HepG2 (cell line): Measurements from ENCODE around the gene NCOA3. TPM values are rescaled to one million over a fixed set of nuclear protein-coding genes. Genes with fewer than 3 reads are reported as not detected.

ENCODE experiments used
- ATAC-seq: fragments of 200-7000 bp; cut with Tn5 transposase; 3 replicates; pipeline ENCODE4 v1.9.1; 2020; ENCODE audit warnings: mild to moderate bottlenecking, moderate library complexity
- BruUV-seq: library from RNA; stranded (reverse); fragments of 400-500 nt; replicated peaks from 2 replicates; lab custom pipeline; 2021; lab: Mats Ljungman, UMichigan
- CTCF ChIA-PET: fragments of 300-600 bp; formaldehyde crosslinking; extraction: SDS; loops from one replicate; lab custom pipeline; 2021; ENCODE audit warnings: low total read pairs, inconsistent platforms, low intra/inter-chr PET ratio; lab: Yijun Ruan, JAX
- POLR2A ChIA-PET: fragments of 350-600 bp; sonication (Branson Sonifier 250); formaldehyde crosslinking; loops from one replicate; lab custom pipeline; 2020; ENCODE audit warnings: antibody characterized with exemption, inconsistent platforms; lab: Yijun Ruan, JAX
- DNase-seq: peaks from one replicate; pipeline ENCODE4 v3.0.0-alpha.2; 2015; ENCODE audit warnings: low spot score
- FAIRE-seq: peaks from 3 replicates; lab custom pipeline; 2011; peaks lifted over from hg19 to GRCh38; lab: Jason Lieb, UNC
- H2AFZ ChIP-seq: one replicate; pipeline ENCODE4 v1.6.1; 2011; ENCODE audit warnings: low read length, inconsistent platforms
- H3K27ac ChIP-seq: fragments of 300-600 bp; 3 replicates; pipeline ENCODE4 v1.8.0; 2011; ENCODE audit warnings: mixed run types, mild to moderate bottlenecking, mixed read lengths, low read length, inconsistent platforms; ENCODE audit not compliant: insufficient read depth; ENCODE audit errors: extremely low read length
- H3K27me3 ChIP-seq, 2 experiments: fragments of 200-600 bp in 1 of 2; 2 replicates in 1 of 2; 3 replicates in 1 of 2; pipeline versions ENCODE4 v1.6.0 to v1.8.0; 2011; ENCODE audit warnings: low read length in 2 of 2, mild to moderate bottlenecking in 2 of 2, moderate library complexity in 2 of 2, inconsistent platforms in 1 of 2; ENCODE audit not compliant: insufficient read depth in 2 of 2, control insufficient read depth in 1 of 2
- H3K36me3 ChIP-seq, 2 experiments: fragments of 200-600 bp in 1 of 2; replicated peaks in 1 of 2; 2 replicates in 1 of 2; 3 replicates in 1 of 2; pipeline versions ENCODE4 v1.5.1 to v1.8.0; 2011; ENCODE audit warnings: low read length in 2 of 2, inconsistent platforms in 1 of 2; ENCODE audit not compliant: insufficient read depth in 2 of 2, control insufficient read depth in 1 of 2
- H3K4me1 ChIP-seq: 2 replicates; pipeline ENCODE4 v1.5.1; 2012; ENCODE audit warnings: low read length, inconsistent platforms; ENCODE audit not compliant: insufficient read depth
- H3K4me2 ChIP-seq: 2 replicates; pipeline ENCODE4 v1.6.0; 2011; ENCODE audit warnings: low read depth, low read length, inconsistent platforms
- H3K4me3 ChIP-seq, 3 experiments: fragments of 200-600 bp in 1 of 3; sonication (generic), shearing (Covaris generic) in 1 of 3; replicated peaks in 1 of 3; 2 replicates each; pipeline ENCODE4 v1.5.1; 2011 to 2016; ENCODE audit warnings: low read length in 3 of 3, inconsistent platforms in 2 of 3, low read depth in 2 of 3, mild to moderate bottlenecking in 2 of 3, control low read depth in 1 of 3, mixed read lengths in 1 of 3; ENCODE audit not compliant: insufficient read depth in 1 of 3
- H3K79me2 ChIP-seq: one replicate; pipeline ENCODE4 v1.6.1; 2011; ENCODE audit warnings: low read length, inconsistent platforms; ENCODE audit not compliant: insufficient read depth
- H3K9ac ChIP-seq: 2 replicates; pipeline ENCODE4 v1.6.0; 2011; ENCODE audit warnings: mild to moderate bottlenecking, low read depth, low read length, inconsistent platforms; ENCODE audit not compliant: insufficient read depth
- H3K9me3 ChIP-seq: 2 replicates; pipeline ENCODE4 v1.5.1; 2012; ENCODE audit warnings: mild to moderate bottlenecking, low read length
- H4K20me1 ChIP-seq: 2 replicates; pipeline ENCODE4 v1.6.0; 2011; ENCODE audit warnings: inconsistent platforms, mild to moderate bottlenecking, low read length, moderate library complexity; ENCODE audit not compliant: insufficient read depth
- FOXM1 ChIP-seq: sonication (generic); formaldehyde crosslinking; IDR thresholded peaks from 2 replicates; pipeline ENCODE4 v1.5.0; 2020; ENCODE audit warnings: missing genetic modification reagents
- JARID2 ChIP-seq: sonication (generic); formaldehyde crosslinking; IDR thresholded peaks from 2 replicates; pipeline ENCODE4 v1.8.1; 2023; ENCODE audit warnings: missing genetic modification reagents, inconsistent platforms; ENCODE audit not compliant: insufficient replicate concordance
- KAT8 ChIP-seq: IDR thresholded peaks from 2 replicates; pipeline ENCODE4 v1.6.1; 2016; ENCODE audit warnings: missing genetic modification reagents, missing compliant biosample characterization
- KLF13 ChIP-seq: sonication (generic); formaldehyde crosslinking; IDR thresholded peaks from 2 replicates; pipeline ENCODE4 v1.4.0; 2020; ENCODE audit warnings: mild to moderate bottlenecking, missing genetic modification reagents
- NCOR1 ChIP-seq: fragments of 200-600 bp; sonication (generic); IDR thresholded peaks from 2 replicates; pipeline ENCODE4 v1.7.0; 2017; ENCODE audit warnings: antibody characterized with exemption, low read length, borderline replicate concordance
- ZNF557 ChIP-seq: sonication (generic); formaldehyde crosslinking; IDR thresholded peaks from 2 replicates; pipeline ENCODE4 v1.4.0; 2020; ENCODE audit warnings: missing genetic modification reagents
- ZNF563 ChIP-seq: sonication (generic); formaldehyde crosslinking; IDR thresholded peaks from 2 replicates; pipeline ENCODE4 v1.8.0; 2022; ENCODE audit warnings: mild to moderate bottlenecking, moderate library complexity, missing genetic modification reagents
- WGBS: methylation state at CpG from one replicate; pipeline ENCODE4 v1.1.6; 2017; ENCODE audit warnings: low lambda C conversion rate; 5-methylcytosine and 5-hydroxymethylcytosine counted together
- in situ Hi-C: cut with HindIII; loops from 2 replicates; pipeline ENCODE4 v1.10.0; 2017; ENCODE audit warnings: low pct_unique_long_range_greater_than_20kb; ENCODE audit not compliant: extremely low pct_ligation_motif_present
- intact Hi-C: fragments of 100-400 bp; cut with micrococcal nuclease; formaldehyde crosslinking; loops from one replicate; pipeline ENCODE4 v1.10.0; 2022; ENCODE audit not compliant: unreplicated experiment
- polyA plus RNA-seq, 8 experiments: library from polyadenylated mRNA; depleted of rRNA in 3 of 8; stranded (reverse) in 7 of 8; unstranded in 1 of 8; fragments of >200 nt; fragmentation: Illumina TruSeq in 4 of 8; extraction: Trizol in 4 of 8; gene quantifications; 2 replicates each; pipeline versions ENCODE4 v1.2.1 to v1.2.3, GENCODE V29; 2011 to 2016; ENCODE audit warnings: low read depth in 4 of 8, missing spikeins in 1 of 8, mixed read lengths in 1 of 8; ENCODE audit not compliant: insufficient read depth in 1 of 8
- total RNA-seq, 5 experiments: library from RNA; depleted of rRNA; stranded (reverse); fragments of >200 nt; fragmentation: Illumina TruSeq; extraction: Trizol; gene quantifications; 2 replicates each; pipeline ENCODE4 v1.2.3, GENCODE V29; 2016; ENCODE audit warnings: low read depth in 1 of 5
- TF ChIP-seq, protein P1 (sequence below): sonication (generic); formaldehyde crosslinking; IDR thresholded peaks from 2 replicates; pipeline ENCODE4 v1.4.0; 2020; ENCODE audit warnings: missing genetic modification reagents, borderline replicate concordance

The NCOA3 gene
- total and polyA plus RNA-seq, 2 of the 13 experiments (the other 11 are each of a cell fraction or from before 2014, with no cell fraction given): 35.0 to 56.8 TPM

DNA sequence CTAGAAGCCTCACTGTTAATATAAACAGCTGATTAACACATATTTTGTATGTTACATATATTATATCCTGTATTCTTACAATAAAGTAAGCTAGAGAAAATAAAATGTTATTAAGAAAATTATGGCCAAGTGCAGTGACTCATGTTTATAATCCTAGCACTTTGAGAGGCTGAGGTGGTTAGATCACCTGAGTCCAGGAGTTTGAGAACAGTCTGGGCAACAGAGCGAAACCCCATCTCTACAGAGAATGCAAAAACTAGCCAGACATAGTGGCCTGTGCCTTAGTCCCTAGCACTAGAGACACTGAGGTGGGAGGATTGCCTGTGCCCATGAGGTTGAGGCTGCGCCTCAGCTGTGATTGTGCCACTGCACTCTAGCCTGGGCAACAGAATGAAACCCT, 81.9 kb downstream of the NCOA3 start:
- no peak overlapping the region for H3K4me3 ChIP-seq
- H3K9me3 ChIP-seq: no peaks in the 10 kb centered on the region
- no peak overlapping the region for H2AFZ ChIP-seq
- intact Hi-C loops (no loop called here), in situ Hi-C loops (no loop called here)
- ATAC-seq: no peak; the same call in 2 of the 3 replicates
- ChIA-PET CTCF (no interaction called here), POLR2A (no interaction called here)
- H4K20me1 ChIP-seq: no peaks in the 10 kb centered on the region; the same call in 1 of the 2 replicates
- H3K9ac ChIP-seq: no peak overlapping the region
- peaks cover 39% of the 10 kb centered on the region for H3K4me1 ChIP-seq
- H3K4me2 ChIP-seq: no peak overlapping the region
- TF ChIP-seq ZNF563 (CRISPR knock-in tag) (no peak), FOXM1 (CRISPR knock-in tag) (0 out of 2 replicates have a peak, but pooled peaks have one; percentile 25), ZNF557 (no peak), JARID2 (CRISPR knock-in tag) (no peak), KAT8 (CRISPR knock-in tag) (no peak), KLF13 (CRISPR knock-in tag) (no peak)
- peaks cover 12 to 32% of the 10 kb centered on the region in 2 experiments for H3K36me3 ChIP-seq
- FAIRE-seq: no peak
- H3K27ac ChIP-seq: no peak overlapping the region
- BruUV-seq: TSS peak; percentile 27
- peaks cover 88% of the 10 kb centered on the region for H3K79me2 ChIP-seq
- WGBS: 97% methylated on average over 2 of the region's 2 CpGs
- DNase-seq: no peak
- H3K27me3 ChIP-seq: no peaks in the 10 kb centered on the region

DNA sequence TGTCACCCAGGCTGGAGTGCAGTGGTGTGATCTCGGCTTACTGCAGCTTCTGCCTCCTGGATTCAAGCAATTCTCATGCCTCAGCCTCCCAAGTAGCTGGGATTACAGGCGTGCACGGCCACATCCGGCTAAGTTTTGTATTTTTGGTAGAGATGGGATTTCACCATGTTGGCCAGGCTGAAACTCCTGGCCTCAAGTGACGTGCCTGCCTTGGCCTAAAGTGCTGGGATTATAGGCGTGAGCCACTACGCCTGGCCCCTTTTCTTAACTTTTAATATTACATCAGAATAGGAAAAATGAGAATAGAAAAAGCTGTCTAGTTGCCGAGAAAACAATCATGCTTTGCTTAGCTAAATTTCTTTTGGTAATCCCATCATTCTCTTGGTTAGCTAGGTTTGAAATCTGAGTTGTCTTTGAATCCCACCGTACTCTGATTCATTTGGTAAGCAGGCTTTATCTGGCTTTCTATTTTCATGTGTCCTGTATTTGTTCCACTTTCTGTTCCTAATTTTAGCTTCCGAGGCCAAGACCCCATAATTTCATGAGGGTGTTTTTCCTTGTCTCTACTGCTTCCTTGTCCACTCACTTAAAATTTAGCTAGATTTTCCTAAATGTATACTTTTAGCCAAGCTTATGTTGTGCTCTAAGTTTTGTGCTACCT, 83.5 kb downstream of the NCOA3 start:
- Histone ChIP-seq H3K4me1 (peaks cover 23% of the 10 kb centered on the region), H3K27me3 (no peaks in the 10 kb centered on the region), H3K4me2 (no peak overlapping the region)
- in situ Hi-C loops: no loop called here
- no peak for FAIRE-seq
- TF ChIP-seq NCOR1: no peak
- TF ChIP-seq, protein P1, sequence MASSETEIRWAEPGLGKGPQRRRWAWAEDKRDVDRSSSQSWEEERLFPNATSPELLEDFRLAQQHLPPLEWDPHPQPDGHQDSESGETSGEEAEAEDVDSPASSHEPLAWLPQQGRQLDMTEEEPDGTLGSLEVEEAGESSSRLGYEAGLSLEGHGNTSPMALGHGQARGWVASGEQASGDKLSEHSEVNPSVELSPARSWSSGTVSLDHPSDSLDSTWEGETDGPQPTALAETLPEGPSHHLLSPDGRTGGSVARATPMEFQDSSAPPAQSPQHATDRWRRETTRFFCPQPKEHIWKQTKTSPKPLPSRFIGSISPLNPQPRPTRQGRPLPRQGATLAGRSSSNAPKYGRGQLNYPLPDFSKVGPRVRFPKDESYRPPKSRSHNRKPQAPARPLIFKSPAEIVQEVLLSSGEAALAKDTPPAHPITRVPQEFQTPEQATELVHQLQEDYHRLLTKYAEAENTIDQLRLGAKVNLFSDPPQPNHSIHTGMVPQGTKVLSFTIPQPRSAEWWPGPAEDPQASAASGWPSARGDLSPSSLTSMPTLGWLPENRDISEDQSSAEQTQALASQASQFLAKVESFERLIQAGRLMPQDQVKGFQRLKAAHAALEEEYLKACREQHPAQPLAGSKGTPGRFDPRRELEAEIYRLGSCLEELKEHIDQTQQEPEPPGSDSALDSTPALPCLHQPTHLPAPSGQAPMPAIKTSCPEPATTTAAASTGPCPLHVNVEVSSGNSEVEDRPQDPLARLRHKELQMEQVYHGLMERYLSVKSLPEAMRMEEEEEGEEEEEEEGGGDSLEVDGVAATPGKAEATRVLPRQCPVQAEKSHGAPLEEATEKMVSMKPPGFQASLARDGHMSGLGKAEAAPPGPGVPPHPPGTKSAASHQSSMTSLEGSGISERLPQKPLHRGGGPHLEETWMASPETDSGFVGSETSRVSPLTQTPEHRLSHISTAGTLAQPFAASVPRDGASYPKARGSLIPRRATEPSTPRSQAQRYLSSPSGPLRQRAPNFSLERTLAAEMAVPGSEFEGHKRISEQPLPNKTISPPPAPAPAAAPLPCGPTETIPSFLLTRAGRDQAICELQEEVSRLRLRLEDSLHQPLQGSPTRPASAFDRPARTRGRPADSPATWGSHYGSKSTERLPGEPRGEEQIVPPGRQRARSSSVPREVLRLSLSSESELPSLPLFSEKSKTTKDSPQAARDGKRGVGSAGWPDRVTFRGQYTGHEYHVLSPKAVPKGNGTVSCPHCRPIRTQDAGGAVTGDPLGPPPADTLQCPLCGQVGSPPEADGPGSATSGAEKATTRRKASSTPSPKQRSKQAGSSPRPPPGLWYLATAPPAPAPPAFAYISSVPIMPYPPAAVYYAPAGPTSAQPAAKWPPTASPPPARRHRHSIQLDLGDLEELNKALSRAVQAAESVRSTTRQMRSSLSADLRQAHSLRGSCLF: no peak
- TF ChIP-seq, all 625 proteins: peak for 0
- Histone ChIP-seq H3K27ac (no peak overlapping the region), H3K9me3 (no peaks in the 10 kb centered on the region), H3K4me3 (no peak overlapping the region), H4K20me1 (no peaks in the 10 kb centered on the region; the same call in 1 of the 2 replicates), H2AFZ (no peak overlapping the region), H3K9ac (no peak overlapping the region), H3K79me2 (peaks cover 88% of the 10 kb centered on the region), H3K36me3 (peaks cover 12 to 33% of the 10 kb centered on the region in 2 experiments)
- ATAC-seq (no peak), DNase-seq (no peak)
- POLR2A ChIA-PET: no interaction called here
- intact Hi-C loops: no loop called here
- whole genome bisulfite sequencing: 98% methylated on average over 10 of the region's 10 CpGs
- BruUV-seq: TSS peak; percentile 27
- CTCF ChIA-PET: no interaction called here
